ENCODE measurements around the gene HCST.

GRCh38 chr19:35911790-35912189 is 9.5 kb downstream of the HCST start:
- TF ChIP-seq CTCF (IDR thresholded peaks at IDR 0.05) (no peak), POLR2A (IDR thresholded peaks at IDR 0.05) (no peak)
